GM11168 (cell line): ENCODE measurements around the gene RANBP17.

Experiments used
- in situ Hi-C: fragments of 300-500 bp; cut with MboI; formaldehyde crosslinking; loops from one replicate; pipeline ENCODE4 v1.12.0; 2022; ENCODE audit warnings: low sequenced_read_pairs; ENCODE audit not compliant: unreplicated experiment

The RANBP17 gene

DNA sequence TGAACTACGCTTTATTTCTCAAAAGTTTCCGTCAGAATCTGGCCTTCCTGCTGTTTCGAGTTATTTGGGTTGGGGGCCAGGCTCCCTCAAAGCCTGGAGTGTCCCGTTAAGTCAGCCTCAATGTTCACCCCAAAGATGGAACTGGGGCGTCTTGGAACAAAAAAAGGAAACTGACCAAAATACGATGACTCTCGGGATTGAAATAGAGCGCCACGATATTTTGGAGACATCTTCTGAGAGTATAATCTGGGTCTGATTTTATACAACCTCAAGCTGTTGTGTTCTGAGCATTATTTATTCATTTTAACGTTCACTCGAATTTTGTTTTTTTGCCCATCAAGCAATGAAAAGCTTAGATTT, 475.4 kb downstream of the RANBP17 start:
- in situ Hi-C loops, result loop anchor here (25.0 kb wide), 1 partner anchor 600 kb away; no protein-coding TSS in a partner anchor

DNA sequence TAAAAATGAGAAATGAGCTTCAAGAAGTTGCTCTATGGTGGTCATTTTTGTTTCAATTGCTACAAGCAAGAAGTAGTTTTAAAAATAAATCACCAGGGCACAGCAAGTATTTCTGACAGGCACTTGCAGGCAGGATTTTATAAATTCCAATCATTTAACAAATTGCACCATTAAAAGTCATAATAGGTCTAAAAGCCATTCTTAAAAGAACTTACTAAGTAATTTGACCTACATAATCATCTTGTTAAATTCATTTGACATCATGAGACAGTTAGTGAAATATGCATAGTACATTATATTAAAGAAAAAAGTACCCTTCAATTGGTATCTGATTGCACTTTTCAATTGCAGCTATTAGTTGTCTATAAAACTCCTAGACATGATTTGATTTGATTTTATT, 478.2 kb downstream of the RANBP17 start:
- in situ Hi-C loops, result loop anchor here (25.0 kb wide), 1 partner anchor 603 kb away; no protein-coding TSS in a partner anchor

DNA sequence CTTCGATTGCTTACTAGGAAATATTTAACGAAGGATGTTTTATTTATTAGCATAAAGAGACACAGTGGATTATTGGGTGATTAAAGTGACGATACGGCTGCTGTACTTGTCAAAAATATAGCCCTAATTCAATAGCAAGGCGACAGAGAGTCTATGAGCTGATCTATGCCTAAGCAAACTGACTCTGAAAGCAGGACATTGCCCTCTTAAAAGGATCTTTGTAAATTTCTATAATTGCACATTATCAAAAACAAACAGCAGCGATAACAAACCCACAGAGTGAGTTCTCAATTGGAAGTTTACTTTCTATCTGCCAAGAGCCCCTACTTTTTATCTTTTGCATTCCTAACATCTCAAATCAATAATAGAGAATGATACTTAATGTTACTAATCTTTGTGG, 478.7 kb downstream of the RANBP17 start:
- in situ Hi-C loops, result loop anchor here (25.0 kb wide), 1 partner anchor 603 kb away; no protein-coding TSS in a partner anchor

DNA sequence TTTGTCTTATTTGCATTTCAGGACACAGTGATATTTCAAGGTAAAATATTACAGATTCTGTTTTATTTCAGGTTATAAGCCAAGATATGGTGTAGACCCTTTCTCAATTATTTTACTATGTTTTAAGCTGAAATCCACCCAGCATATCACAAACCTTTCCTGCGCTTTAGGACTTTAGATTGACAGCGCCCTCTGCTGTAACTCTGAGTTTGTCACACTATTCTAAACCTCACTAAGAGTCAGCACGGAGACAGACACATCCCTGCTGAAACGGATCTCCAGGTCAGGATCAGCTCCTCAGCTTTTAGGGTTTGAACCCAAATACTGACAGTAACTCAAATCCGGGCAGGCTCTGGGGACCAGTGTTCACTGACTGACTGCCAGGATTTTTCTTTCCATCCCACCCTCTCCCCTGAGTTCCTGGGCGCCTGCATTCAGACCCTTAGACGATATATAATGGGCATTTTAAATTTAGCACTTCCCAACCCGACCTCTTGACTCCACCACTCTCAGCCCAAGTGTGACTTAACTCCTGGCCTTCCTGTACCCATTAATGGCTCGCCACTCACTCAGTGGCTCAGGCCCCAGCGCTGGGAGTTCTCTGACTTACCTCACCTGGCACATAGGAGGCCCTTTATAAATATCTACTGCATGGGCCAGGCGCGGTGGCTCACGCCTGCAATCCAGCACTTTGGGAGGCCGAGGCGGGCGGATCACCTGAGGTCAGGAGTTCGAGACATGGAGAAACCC, 480.7 kb downstream of the RANBP17 start:
- in situ Hi-C loops, result loop anchor here (25.0 kb wide), 1 partner anchor 605 kb away; no protein-coding TSS in a partner anchor

DNA sequence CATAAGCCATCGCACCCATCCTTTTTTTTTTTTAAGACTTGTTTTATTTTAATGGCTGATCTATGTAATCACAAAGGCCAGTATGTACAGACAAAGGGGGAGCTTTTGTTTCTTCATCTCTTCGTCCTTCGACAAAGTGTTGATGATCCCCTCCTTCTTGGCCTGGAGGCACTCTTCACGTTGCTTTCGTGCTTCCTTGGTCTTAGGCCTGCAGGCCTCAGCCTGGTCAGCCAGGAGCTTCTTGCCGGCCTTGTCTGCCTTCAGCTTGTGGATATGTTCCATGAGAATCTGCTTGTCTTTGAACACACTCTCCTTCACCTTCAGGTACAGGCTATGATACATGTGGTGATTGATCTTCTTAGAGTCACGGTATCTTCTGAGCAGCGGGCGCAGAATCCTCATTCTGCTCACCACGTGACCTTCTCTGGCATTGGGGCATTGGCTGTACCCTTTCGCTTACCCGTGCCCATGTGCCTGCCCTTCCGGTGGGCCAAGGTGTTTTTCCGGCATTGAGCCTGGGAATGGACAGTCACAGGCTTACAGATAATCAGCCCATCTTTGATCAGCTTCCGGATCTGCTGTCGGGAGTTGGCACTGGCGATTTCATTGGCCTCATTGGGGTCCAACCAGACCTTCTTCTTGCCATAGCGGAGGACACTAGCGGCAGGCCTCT, 483.3 kb downstream of the RANBP17 start:
- in situ Hi-C loops, result loop anchor here (25.0 kb wide), 1 partner anchor 608 kb away; no protein-coding TSS in a partner anchor
